ENCODE data around the gene NKTR. TPM values are rescaled to one million over a fixed set of nuclear protein-coding genes. Genes with fewer than 3 reads are reported as not detected.
A peak's percentile ranks its signal among the peaks of the same experiment; 100 is the strongest.

Gene NKTR
- total and polyA plus RNA-seq, 7 donors = 1.8 to 130 (median 81.3) TPM

DNA sequence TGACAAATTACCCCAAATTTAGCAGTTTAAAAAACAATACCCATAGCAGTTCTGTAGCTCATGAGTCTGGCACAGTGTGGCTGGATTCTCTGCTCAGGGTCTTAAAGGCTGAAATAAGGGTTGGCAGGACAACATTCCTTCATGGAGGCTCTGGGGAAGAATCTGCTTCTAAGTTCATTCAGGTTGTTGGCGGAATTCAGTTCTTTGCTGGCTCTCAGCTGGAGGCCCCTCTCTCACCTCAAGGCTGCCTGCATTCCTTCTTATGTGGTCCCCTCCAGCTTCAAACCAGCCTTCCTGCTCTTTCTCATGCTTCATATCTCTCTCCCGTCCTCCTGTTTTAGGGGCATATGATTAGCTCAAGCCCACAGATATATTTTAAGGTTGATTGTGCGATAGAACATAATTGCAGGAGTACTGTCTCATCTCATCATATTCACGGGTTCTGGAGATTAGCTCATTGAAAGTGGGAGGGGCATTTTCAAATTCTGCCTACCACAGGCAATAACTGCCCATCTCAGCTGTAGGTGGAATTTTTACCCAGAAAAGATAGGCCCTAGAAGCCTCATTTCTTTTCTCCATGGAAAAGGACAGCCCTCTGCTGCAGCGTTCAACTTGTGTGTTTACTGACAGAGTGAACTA, 47.5 kb downstream of the NKTR start:
- H3K27me3 ChIP-seq = no peaks in the 10 kb centered on the region
- H3K4me3 ChIP-seq = no peak overlapping the region
- peaks cover 0 to 44% (median 37%) of the 10 kb centered on the region in 4 donors for H3K4me1 ChIP-seq
- DNase-seq = no peak
- WGBS, 2 donors = 84 to 89% methylated on average over 5 of the region's 5 CpGs
- peaks cover 6 to 70% (median 16%) of the 10 kb centered on the region in 4 donors for H3K36me3 ChIP-seq
- TF ChIP-seq POLR2AphosphoS5 (IDR thresholded peaks at IDR 0.05) = no peak
- TF ChIP-seq, protein P1, sequence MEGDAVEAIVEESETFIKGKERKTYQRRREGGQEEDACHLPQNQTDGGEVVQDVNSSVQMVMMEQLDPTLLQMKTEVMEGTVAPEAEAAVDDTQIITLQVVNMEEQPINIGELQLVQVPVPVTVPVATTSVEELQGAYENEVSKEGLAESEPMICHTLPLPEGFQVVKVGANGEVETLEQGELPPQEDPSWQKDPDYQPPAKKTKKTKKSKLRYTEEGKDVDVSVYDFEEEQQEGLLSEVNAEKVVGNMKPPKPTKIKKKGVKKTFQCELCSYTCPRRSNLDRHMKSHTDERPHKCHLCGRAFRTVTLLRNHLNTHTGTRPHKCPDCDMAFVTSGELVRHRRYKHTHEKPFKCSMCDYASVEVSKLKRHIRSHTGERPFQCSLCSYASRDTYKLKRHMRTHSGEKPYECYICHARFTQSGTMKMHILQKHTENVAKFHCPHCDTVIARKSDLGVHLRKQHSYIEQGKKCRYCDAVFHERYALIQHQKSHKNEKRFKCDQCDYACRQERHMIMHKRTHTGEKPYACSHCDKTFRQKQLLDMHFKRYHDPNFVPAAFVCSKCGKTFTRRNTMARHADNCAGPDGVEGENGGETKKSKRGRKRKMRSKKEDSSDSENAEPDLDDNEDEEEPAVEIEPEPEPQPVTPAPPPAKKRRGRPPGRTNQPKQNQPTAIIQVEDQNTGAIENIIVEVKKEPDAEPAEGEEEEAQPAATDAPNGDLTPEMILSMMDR (IDR thresholded peaks at IDR 0.05) = no peak
- TF ChIP-seq EP300 (IDR thresholded peaks at IDR 0.05) = no peak
- TF ChIP-seq POLR2A (IDR thresholded peaks at IDR 0.05) = no peak
- intact Hi-C loops (cut with DNase I) = no loop called here
- H3K27ac ChIP-seq = no peak overlapping the region
- no peaks in the 10 kb centered on the region for H3K9me3 ChIP-seq

DNA sequence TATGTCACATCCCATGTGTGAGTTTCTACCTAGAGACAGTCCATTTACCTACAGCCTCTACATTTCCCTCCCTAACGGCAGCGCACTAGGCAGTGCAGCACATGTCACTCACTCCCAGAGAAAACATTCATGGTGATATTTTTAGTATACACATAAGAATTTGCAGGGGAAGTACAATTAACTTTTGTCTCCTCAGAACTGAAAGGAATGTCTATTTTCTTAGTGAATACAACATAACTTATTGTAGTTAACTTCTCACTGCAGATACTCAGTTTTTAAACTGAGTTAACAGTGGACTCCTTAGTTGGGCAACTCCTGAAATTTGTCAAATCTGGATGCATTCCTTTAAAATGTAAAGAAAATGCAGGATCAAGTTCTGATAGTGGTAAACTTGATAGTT, 48.5 kb downstream of the NKTR start:
- no peak overlapping the region for H3K4me3 ChIP-seq
- no peak for TF ChIP-seq EP300 (IDR thresholded peaks at IDR 0.05)
- TF ChIP-seq, protein P1 (IDR thresholded peaks at IDR 0.05) = no peak
- no peak for TF ChIP-seq POLR2AphosphoS5 (IDR thresholded peaks at IDR 0.05)
- TF ChIP-seq POLR2A (IDR thresholded peaks at IDR 0.05) = no peak
- WGBS, 2 donors = 82 to 89% methylated on average over 2 of the region's 2 CpGs
- no peak overlapping the region for H3K27ac ChIP-seq
- no peaks in the 10 kb centered on the region for H3K9me3 ChIP-seq
- peaks cover 0 to 59% (median 7%) of the 10 kb centered on the region in 4 donors for H3K36me3 ChIP-seq
- H3K4me1 ChIP-seq = peaks cover 0 to 51% (median 43%) of the 10 kb centered on the region in 4 donors
- no peak for DNase-seq
- intact Hi-C loops (cut with DNase I) = no loop called here
- no peaks in the 10 kb centered on the region for H3K27me3 ChIP-seq

DNA sequence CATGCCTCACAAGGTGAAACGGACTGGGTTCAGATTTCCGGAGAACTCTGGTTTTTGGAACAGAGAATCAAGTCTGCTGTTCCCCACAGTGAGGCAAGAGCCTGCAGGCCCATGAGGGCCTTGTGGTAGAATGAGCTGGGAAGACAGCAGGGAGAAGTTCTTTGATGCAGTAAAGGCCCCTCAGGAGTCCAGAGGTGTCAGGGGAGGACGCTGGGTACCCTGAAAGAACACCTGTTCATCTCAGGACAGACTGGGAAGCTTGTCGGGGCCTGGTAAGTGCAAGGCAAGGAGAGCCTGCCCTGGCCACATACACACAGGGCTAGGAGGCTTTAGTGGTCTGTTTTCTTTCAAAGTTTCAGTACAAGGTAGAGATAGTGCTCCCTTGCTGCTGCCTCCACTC, 49.3 kb downstream of the NKTR start:
- TF ChIP-seq POLR2AphosphoS5 (IDR thresholded peaks at IDR 0.05) = no peak
- no peak for TF ChIP-seq EP300 (IDR thresholded peaks at IDR 0.05)
- TF ChIP-seq, protein P1 (IDR thresholded peaks at IDR 0.05) = no peak
- no peak for TF ChIP-seq POLR2A (IDR thresholded peaks at IDR 0.05)
- peaks cover 0 to 51% (median 4%) of the 10 kb centered on the region in 4 donors for H3K36me3 ChIP-seq
- no peaks in the 10 kb centered on the region for H3K9me3 ChIP-seq
- no peak overlapping the region for H3K4me3 ChIP-seq
- 82 to 89% methylated on average over 4 of the region's 4 CpGs for WGBS, 2 donors
- intact Hi-C loops (cut with DNase I) = loop anchor here (5.0 kb wide), 1 partner anchor 67 kb away; the partner anchor contains the start of gene SEC22C
- H3K4me1 ChIP-seq = peaks cover 0 to 52% (median 44%) of the 10 kb centered on the region in 4 donors
- peak overlapping the region in 1 of 4 donors; percentile 96 for H3K27ac ChIP-seq
- no peak for DNase-seq
- H3K27me3 ChIP-seq = no peaks in the 10 kb centered on the region

DNA sequence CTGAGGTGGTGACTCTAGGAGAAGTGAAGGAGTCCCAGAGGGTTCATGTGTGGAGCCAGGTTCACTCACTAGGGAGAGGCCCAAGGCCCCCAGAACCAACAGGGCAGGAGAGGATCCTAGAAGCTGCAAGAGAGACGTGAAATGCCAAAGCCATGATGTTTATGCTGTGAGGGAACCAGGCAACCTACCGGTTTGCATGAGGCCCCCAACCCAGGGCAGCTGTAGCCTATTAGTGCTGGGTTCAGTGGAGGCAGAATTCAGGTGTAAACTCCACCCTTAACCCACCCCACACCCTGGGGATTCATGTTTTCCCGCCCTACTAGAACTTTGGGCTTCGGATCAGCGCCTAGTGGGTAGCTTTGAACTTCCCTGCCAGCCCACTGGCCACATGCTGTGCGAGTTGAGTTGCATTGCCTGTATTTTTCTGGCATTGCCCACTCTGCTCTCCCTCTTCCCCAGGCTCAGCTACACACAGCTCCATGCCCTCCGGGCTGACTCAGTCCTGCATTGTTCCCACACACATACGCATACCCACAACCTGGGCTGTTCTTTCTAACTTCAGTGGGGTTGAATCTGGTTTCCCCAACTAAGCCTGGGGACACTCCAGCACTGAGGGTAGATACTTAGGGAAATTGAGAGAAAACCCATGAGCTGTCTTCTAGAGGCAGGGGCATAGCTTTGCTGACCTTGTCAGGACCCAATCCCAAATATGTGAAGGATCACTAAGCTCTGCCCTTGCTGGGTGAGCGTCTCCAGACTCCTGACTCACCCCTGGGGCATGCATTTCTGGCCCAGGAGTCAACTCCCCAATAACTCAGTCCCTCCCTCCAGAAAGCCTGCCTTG, 51.0 kb downstream of the NKTR start:
- no peak for DNase-seq
- 84 to 89% methylated on average over 9 of the region's 9 CpGs for WGBS, 2 donors
- Histone ChIP-seq H3K27me3 (no peaks in the 10 kb centered on the region), H3K4me1 (peaks cover 0 to 68% (median 60%) of the 10 kb centered on the region in 4 donors), H3K27ac (peak overlapping the region; percentile 93 to 98 (median 96)), H3K36me3 (peaks cover 0 to 34% (median 0%) of the 10 kb centered on the region in 4 donors), H3K9me3 (no peaks in the 10 kb centered on the region), H3K4me3 (peak overlapping the region in 2 of 4 donors; percentile 74 to 93)
- TF ChIP-seq POLR2A (IDR thresholded peaks at IDR 0.05) = no peak
- peak in 3 of 4 donors; percentile 23 to 46 (median 42) for TF ChIP-seq POLR2AphosphoS5 (IDR thresholded peaks at IDR 0.05)
- no peak for TF ChIP-seq EP300 (IDR thresholded peaks at IDR 0.05)
- intact Hi-C loops (cut with DNase I) = loop anchor here (2.0 to 5.0 kb wide), 2 partner anchors 51 to 69 kb away; partner anchors contain the start of genes NKTR and SEC22C

DNA sequence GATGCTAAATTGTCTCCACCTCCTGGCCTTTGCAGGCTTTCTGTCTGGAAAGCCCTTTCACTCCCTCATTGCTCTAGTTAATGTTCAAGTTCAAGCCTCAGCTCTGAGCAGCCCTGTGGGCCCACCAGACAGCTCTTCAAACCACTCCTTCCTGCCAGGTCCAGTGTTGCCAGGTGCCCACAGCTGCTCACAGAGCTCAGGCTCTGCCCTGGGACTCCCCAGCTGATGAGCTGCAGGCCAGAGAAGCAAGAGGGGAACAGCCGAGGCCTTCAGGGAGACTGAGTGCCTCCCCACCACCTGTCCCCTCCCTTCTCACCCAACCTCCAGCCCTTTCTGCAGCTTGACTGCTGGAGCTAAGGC, 51.7 kb downstream of the NKTR start:
- H3K36me3 ChIP-seq = peaks cover 0 to 27% (median 0%) of the 10 kb centered on the region in 4 donors
- DNase-seq = no peak
- no peaks in the 10 kb centered on the region for H3K9me3 ChIP-seq
- H3K4me3 ChIP-seq = peak overlapping the region in 3 of 4 donors; percentile 74 to 96 (median 93)
- TF ChIP-seq, protein P1 (IDR thresholded peaks at IDR 0.05) = no peak
- TF ChIP-seq POLR2A (IDR thresholded peaks at IDR 0.05) (no peak), POLR2AphosphoS5 (IDR thresholded peaks at IDR 0.05) (no peak), EP300 (IDR thresholded peaks at IDR 0.05) (no peak)
- peak overlapping the region; percentile 93 to 98 (median 96) for H3K27ac ChIP-seq
- H3K4me1 ChIP-seq = peaks cover 0 to 76% (median 63%) of the 10 kb centered on the region in 4 donors
- H3K27me3 ChIP-seq = no peaks in the 10 kb centered on the region
- intact Hi-C loops (cut with DNase I) = loop anchor here (2.0 to 5.0 kb wide), 2 partner anchors 51 to 70 kb away; partner anchors contain the start of genes NKTR and SEC22C
- WGBS, 2 donors = 46 to 58% methylated on average over 1 of the region's 1 CpG
